ENCODE data around the gene RASA3. TPM values are rescaled to one million over a fixed set of nuclear protein-coding genes. Genes with fewer than 3 reads are reported as not detected.

RASA3 gene
- total and polyA plus RNA-seq, 2 of the 4 experiments (the other 2 are of a cell fraction) = 21.0 to 31.4 TPM

DNA sequence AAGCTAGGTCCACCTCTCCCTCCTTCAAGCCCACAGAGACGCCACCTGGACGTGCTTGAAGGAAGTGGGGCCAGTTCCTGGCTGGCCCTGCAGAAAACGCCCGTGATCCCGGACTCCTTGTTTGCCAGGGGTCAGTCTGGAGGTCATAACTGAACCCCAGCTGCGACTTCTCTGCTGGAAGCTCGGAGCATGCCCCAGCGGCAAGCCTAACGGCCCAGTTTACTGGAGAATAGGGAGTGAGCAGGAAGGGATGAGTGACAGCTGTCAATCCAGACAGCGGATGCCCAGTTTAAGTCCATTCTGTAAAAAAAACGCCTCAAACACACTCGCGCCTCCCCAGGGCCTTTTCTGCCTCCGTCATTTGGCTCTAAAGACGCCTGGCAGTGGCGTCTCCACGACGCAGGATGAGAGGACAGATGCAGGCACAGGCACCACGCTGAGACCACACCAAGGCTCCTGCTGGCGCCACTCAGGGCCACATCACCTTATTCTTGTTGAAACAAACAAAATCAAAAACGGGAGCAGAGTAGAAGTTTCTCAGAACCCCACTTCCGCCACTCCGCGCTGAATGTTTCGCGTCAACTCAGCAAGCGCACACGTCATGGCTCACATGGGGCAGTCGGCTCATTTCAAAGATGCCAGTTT lies 57.6 kb downstream of the RASA3 start:
- no peak overlapping the region for H3K56ac ChIP-seq (ENCODE audit: extremely low read depth, insufficient read depth, low read length)
- H3K27me3 ChIP-seq (ENCODE audit: control insufficient read depth, insufficient read depth, low read length) = no peaks in the 10 kb centered on the region
- ChIA-PET CTCF (no interaction called here), POLR2A (ENCODE audit: unreplicated experiment) (no interaction called here)
- in situ Hi-C loops (cut with MboI; ENCODE audit: low sequenced_read_pairs) (no loop called here), intact Hi-C loops (cut with micrococcal nuclease) (no loop called here), dilution Hi-C loops (cut with HindIII; ENCODE audit: low sequenced_read_pairs, unreplicated experiment) (no loop called here)
- H2AK5ac ChIP-seq (ENCODE audit: low read depth, low read length) = no peak overlapping the region
- H2BK5ac ChIP-seq (ENCODE audit: low read depth, low read length, poor library complexity, severe bottlenecking) = no peak overlapping the region
- H3K4ac ChIP-seq (ENCODE audit: low read depth, low read length) = no peak overlapping the region
- no peak overlapping the region for H3K4me2 ChIP-seq (ENCODE audit: low read depth, low read length)
- no peak overlapping the region for H4K91ac ChIP-seq (ENCODE audit: insufficient read depth, low read depth, low read length)
- peaks cover 20% of the 10 kb centered on the region for H3K4me1 ChIP-seq (ENCODE audit: control insufficient read depth, insufficient read depth, low read length)
- H3K9ac ChIP-seq (ENCODE audit: low read depth, low read length) = no peak overlapping the region
- no peak overlapping the region for H2AFZ ChIP-seq (replicated peaks; ENCODE audit: low read length, poor library complexity)
- WGBS, 2 experiments (ENCODE audit: extremely low coverage in 2 of 2, insufficient read length in 1 of 2) = 91% methylated on average over 25 of the region's 29 CpGs; no CpG with 5 or more reads in 1 of the 2 experiments
- H3K9me3 ChIP-seq (ENCODE audit: control insufficient read depth, insufficient read depth, low read length) = no peaks in the 10 kb centered on the region
- no peak overlapping the region for H2BK20ac ChIP-seq (ENCODE audit: low read depth, low read length)
- H2BK120ac ChIP-seq (ENCODE audit: low read depth, low read length) = no peak overlapping the region
- no peak overlapping the region for H3K4me3 ChIP-seq (ENCODE audit: insufficient read depth, low read depth, low read length)
- TF ChIP-seq NFE2L2 (IDR thresholded peaks at IDR 0.05; ENCODE audit: low read depth, low read length) (no peak), MAZ (IDR thresholded peaks at IDR 0.05; ENCODE audit: borderline replicate concordance, low read depth, low read length) (no peak), CEBPB (IDR thresholded peaks at IDR 0.05; ENCODE audit: low read depth, low read length) (no peak), BHLHE40 (IDR thresholded peaks at IDR 0.05; ENCODE audit: low read depth, low read length) (no peak), MXI1 (IDR thresholded peaks at IDR 0.05; ENCODE audit: borderline replicate concordance, low read depth, low read length) (no peak), CHD1 (IDR thresholded peaks at IDR 0.05; ENCODE audit: low read depth, low read length) (no peak), RCOR1 (IDR thresholded peaks at IDR 0.05; ENCODE audit: insufficient replicate concordance, low read length) (no peak), RAD21 (IDR thresholded peaks at IDR 0.05; ENCODE audit: low read length) (no peak), SMC3 (IDR thresholded peaks at IDR 0.05; ENCODE audit: low read depth, low read length) (no peak), MAFK (IDR thresholded peaks at IDR 0.05; ENCODE audit: low read depth, low read length) (no peak)
- H4K20me1 ChIP-seq (ENCODE audit: insufficient read depth, low read length) = peaks cover 71% of the 10 kb centered on the region
- H3K27ac ChIP-seq (ENCODE audit: insufficient read depth, low read length) = no peak overlapping the region
- H3K14ac ChIP-seq (replicated peaks; ENCODE audit: low read depth, low read length) = no peak overlapping the region
- BruUV-seq (replicated peaks) = no TSS peak
- no peak overlapping the region for H2BK15ac ChIP-seq (ENCODE audit: low read depth, low read length)
- ATAC-seq (ENCODE audit: low read depth) = no peak
- no peak for DNase-seq
- no peak overlapping the region for H2AK9ac ChIP-seq (replicated peaks; ENCODE audit: low read depth, low read length, poor library complexity)
- H3K9me1 ChIP-seq (ENCODE audit: insufficient read depth, low read length) = peaks cover 23% of the 10 kb centered on the region
- H3K79me1 ChIP-seq (ENCODE audit: low read depth in 1 of 2, low read length in 2 of 2) = peaks cover 22 to 81% of the 10 kb centered on the region in 2 experiments
- no peak overlapping the region for H3K23ac ChIP-seq (ENCODE audit: low read depth, low read length)
- H4K8ac ChIP-seq (ENCODE audit: low read depth in 2 of 2, low read length in 2 of 2) = no peak overlapping the region
- H3K18ac ChIP-seq (ENCODE audit: low read depth, low read length) = no peak overlapping the region
- peaks cover 35% of the 10 kb centered on the region for H3K36me3 ChIP-seq (ENCODE audit: control insufficient read depth, insufficient read depth, low read length)
- H4K5ac ChIP-seq (ENCODE audit: low read depth, low read length) = no peak overlapping the region

Data from IMR-90 (cell line).